ENCODE measurements around the gene COL5A3. TPM values are rescaled to one million over a fixed set of nuclear protein-coding genes. Genes with fewer than 3 reads are reported as not detected.

The COL5A3 gene
- total RNA-seq, 1 experiment from 2014 or later: 0.18 TPM

DNA sequence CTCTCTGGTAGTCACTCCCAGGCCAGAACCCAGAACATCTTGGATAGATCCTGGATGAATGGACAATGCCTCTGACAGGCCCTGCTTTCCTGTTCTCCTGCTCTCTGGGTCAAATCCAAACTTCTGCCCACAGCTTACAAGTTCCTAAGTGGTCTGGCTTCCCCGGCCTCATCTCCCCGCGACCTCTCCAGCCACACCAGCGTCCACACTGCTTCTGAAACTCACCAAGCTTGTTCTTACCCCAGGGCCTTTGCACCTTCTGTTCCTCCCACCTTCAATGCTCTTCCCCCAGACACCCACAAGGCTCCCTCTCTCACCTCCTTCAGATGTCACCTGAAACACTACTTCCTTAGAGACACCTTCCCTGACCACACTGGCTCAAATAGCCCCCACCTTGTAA lies 77.5 kb downstream of the COL5A3 start:
- no peaks in the 10 kb centered on the region for H3K9me3 ChIP-seq (ENCODE audit: control insufficient read depth, insufficient read depth, low read depth, low read length)
- ATAC-seq (no peak), DNase-seq (ENCODE audit: low read depth, low spot score) (no peak)
- no TSS peak for BruUV-seq (replicated peaks)
- no peak overlapping the region for H3K27ac ChIP-seq (ENCODE audit: low read length)
- intact Hi-C loops (cut with micrococcal nuclease; ENCODE audit: unreplicated experiment) (no loop called here), in situ Hi-C loops (cut with HindIII; ENCODE audit: low pct_unique_long_range_greater_than_20kb, low sequenced_read_pairs) (no loop called here)
- no peaks in the 10 kb centered on the region; the same call in 1 of the 2 replicates for H3K27me3 ChIP-seq (ENCODE audit: control insufficient read depth, insufficient read depth, low read length)
- no peaks in the 10 kb centered on the region for H3K4me1 ChIP-seq (ENCODE audit: control insufficient read depth, insufficient read depth, low read length)
- H3K36me3 ChIP-seq (ENCODE audit: control insufficient read depth, insufficient read depth, low read length): no peaks in the 10 kb centered on the region; the same call in 1 of the 2 replicates
- H3K4me3 ChIP-seq (ENCODE audit: low read depth in 2 of 2, low read length in 2 of 2): no peak overlapping the region
- CTCF ChIA-PET: interaction anchor here (1.2 to 2.9 kb wide), 2 partner anchors 95 to 97 kb away, joined by 4 to 11 read pairs; no protein-coding TSS in a partner anchor
- TF ChIP-seq REST (IDR thresholded peaks at IDR 0.05; ENCODE audit: insufficient read depth in 1 of 2, low read depth in 2 of 2, low read length in 1 of 2): no peak
- TF ChIP-seq POLR2AphosphoS5 (IDR thresholded peaks at IDR 0.05; ENCODE audit: low read depth, low read length): no peak
- no peak for TF ChIP-seq TCF7L2 (IDR thresholded peaks at IDR 0.05; ENCODE audit: low read depth, low read length)
- TF ChIP-seq SIN3A (IDR thresholded peaks at IDR 0.05; ENCODE audit: borderline replicate concordance, insufficient read depth, low read depth, low read length): no peak
- POLR2A ChIA-PET: no interaction called here

DNA sequence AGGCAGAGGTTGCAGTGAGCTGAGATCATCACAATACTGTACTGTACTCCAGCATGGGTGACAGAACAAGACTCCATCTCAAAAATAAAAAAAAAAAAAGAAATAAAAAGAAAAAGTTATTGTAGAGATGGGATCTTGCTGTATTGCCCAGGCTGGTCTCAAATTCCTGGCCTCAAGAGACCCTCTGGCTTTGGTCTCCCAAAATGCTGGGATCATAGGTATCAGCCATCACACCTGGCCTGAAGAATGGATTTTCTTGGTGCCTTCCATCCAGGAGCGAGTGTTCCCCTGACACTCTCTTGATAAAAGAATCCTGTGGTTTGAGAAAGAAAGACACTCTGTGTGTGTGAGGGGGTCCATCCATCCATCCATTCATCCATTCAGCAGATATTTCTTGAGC lies 78.7 kb downstream of the COL5A3 start:
- H3K4me3 ChIP-seq (ENCODE audit: low read depth in 2 of 2, low read length in 2 of 2): no peak overlapping the region
- CTCF ChIA-PET: interaction anchor here (0.7 to 2.9 kb wide), 3 partner anchors 96 to 190 kb away, joined by 3 to 11 read pairs (median 5); no protein-coding TSS in a partner anchor
- in situ Hi-C loops (cut with HindIII; ENCODE audit: low pct_unique_long_range_greater_than_20kb, low sequenced_read_pairs): no loop called here
- no peaks in the 10 kb centered on the region; the same call in 1 of the 2 replicates for H3K27me3 ChIP-seq (ENCODE audit: control insufficient read depth, insufficient read depth, low read length)
- H3K9me3 ChIP-seq (ENCODE audit: control insufficient read depth, insufficient read depth, low read depth, low read length): no peaks in the 10 kb centered on the region
- intact Hi-C loops (cut with micrococcal nuclease; ENCODE audit: unreplicated experiment): no loop called here
- POLR2A ChIA-PET: no interaction called here
- no TSS peak for BruUV-seq (replicated peaks)
- no peaks in the 10 kb centered on the region; the same call in 1 of the 2 replicates for H3K36me3 ChIP-seq (ENCODE audit: control insufficient read depth, insufficient read depth, low read length)
- no peak for DNase-seq (ENCODE audit: low read depth, low spot score)
- no peak for TF ChIP-seq CTCF (IDR thresholded peaks at IDR 0.05)
- no peak for TF ChIP-seq SIN3A (IDR thresholded peaks at IDR 0.05; ENCODE audit: borderline replicate concordance, insufficient read depth, low read depth, low read length)
- TF ChIP-seq TCF7L2 (IDR thresholded peaks at IDR 0.05; ENCODE audit: low read depth, low read length): no peak
- no peak for TF ChIP-seq POLR2AphosphoS5 (IDR thresholded peaks at IDR 0.05; ENCODE audit: low read depth, low read length)
- TF ChIP-seq REST (IDR thresholded peaks at IDR 0.05; ENCODE audit: insufficient read depth in 1 of 2, low read depth in 2 of 2, low read length in 1 of 2): no peak
- ATAC-seq: no peak
- H3K27ac ChIP-seq (ENCODE audit: low read length): no peak overlapping the region
- no peaks in the 10 kb centered on the region for H3K4me1 ChIP-seq (ENCODE audit: control insufficient read depth, insufficient read depth, low read length)

Measured in Panc1 (cell line).